ENCODE results near the gene HACD3.
"Not testable (repeated sequence)": the region's sequence is repeated elsewhere in the genome, so short reads cannot be mapped to it uniquely, and the experiment has no call there.

The HACD3 gene

DNA sequence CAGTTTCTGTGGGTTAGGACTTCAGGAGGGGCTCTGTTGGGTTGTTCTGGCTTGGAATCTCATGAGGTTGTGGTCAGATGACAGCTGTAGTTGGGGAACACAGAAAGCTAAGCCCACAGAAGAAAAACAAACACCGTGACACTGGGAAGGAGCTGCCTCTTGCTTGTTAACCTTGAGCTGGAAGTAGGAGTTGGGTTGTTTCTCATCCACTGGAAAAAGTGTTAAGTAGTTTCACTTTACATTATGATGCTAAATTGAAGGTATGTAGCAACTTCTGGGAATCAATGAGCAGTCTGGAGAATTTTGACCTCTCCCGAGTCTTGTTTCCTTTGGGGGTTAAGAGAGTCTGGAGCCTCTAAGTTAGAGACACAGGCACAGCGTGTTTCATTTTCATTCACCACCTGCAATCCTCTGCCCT lies 20.4 kb downstream of the HACD3 start:
- no peak for ATAC-seq

GRCh38 chr15:65551183-65551582 lies 20.9 kb downstream of the HACD3 start:
- no peak for ATAC-seq

DNA sequence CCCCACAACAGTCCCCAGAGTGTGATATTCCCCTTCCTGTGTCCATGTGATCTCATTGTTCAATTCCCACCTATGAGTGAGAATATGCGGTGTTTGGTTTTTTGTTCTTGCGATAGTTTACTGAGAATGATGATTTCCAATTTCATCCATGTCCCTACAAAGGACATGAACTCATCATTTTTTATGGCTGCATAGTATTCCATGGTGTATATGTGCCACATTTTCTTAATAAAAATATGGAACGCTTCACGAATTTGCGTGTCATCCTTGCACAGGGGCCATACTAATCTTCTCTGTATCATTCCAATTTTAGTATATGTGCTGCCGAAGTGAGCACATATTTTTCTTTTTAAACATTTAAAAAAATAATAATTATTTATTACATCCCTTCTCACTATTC lies 22.6 kb downstream of the HACD3 start:
- not testable (repeated sequence) for ATAC-seq

DNA sequence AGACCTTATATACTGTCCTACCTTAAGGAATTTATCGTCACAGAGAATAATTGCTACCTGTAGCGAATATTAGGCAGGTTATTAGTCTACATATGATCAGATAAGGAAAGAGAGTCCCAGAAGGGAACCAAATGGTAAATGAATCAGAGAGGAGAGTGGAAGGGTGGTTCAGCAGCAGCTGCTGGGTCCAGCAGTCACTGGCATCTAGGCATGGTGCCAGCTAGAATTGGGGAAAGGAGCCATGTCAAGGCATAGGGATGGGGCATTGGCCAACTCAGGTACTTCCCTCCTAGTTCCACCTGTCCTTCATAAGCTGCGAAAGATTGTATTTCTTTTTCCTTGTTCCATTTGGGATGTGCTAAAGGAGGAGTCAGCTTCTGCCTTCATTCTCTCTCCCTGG lies 23.4 kb downstream of the HACD3 start:
- no peak for ATAC-seq

GRCh38 chr15:65556622-65557021 lies 26.4 kb downstream of the HACD3 start:
- no peak for ATAC-seq

- ATAC-seq, result no peak
Measured at GRCh38 chr15:65558336-65558735, 28.1 kb downstream of the HACD3 start.

DNA sequence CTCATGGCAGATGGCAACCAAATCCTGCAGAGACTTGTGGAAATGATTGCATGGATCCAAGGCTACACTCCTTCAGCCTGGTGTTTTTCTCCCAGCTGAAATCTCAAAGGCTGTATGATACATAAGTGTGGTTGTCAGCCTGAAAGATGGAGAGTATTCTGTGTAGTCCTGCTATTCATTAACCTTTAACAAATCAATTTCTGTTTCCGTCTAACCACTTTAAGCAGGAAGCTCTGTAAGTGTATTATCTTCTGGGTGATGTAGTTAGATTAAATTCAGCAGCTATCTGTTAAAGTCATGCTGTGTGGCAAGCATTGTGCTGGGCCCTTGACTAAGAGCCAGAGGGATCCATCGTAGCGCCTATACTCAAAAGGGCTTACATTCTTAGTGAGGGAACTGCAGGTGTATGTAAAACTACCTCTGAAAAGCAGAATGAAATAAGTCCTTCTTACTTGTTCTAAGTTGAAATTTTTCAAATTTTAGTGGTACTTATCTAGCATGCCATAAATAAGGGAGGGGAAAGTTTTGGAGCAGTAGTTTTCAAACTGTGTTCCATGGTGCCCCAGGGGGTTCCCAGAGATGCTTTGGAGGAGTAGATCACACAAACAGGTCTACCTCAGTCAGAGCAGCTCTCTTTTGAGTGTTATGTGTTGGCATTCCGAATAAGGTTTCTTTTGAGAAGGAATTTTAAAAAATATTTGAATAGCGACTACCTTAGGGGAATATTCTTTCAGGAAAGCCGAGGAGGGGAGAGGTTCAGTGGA lies 28.9 kb downstream of the HACD3 start:
- ATAC-seq, result no peak

DNA sequence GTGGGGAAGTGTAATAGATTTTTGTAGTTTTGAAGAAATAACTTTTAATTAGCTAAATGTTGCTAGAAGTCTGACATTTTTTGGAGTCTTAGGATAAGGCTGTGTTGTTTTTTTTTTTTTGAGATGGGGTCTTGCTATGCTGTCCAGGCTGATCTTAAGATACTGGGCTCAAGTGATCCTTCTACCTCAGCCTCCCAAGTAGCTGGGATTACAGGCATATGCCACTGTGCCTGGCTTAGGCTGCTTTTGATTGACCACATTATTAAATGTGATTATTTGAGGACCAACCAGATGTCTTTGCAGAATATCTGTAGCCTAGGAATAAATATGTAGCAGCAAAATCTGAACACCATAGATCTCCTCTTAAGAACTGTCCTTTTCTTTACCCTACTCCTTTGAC lies 29.7 kb downstream of the HACD3 start:
- ATAC-seq, result no peak

GRCh38 chr15:65561934-65562333 lies 31.7 kb downstream of the HACD3 start:
- ATAC-seq, result no peak

GRCh38 chr15:65569728-65570127 lies 39.5 kb downstream of the HACD3 start:
- ATAC-seq, result no peak

DNA sequence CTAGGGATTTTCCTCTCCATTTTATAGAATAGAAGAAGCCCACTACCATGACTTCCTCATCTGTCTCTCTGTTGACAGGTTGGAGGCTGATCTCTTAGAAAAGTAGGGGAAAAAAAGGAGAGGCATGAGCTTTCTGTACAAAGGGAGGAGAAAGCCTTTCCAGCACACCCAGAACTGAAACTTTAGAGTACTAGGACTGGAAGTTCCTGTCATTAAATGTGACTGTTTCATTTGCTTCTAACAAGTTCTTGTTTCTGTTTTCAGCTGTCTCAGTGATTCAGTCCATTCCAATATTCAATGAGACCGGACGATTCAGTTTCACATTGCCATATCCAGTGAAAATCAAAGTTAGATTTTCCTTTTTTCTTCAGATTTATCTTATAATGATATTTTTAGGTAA lies 41.7 kb downstream of the HACD3 start:
- no peak for ATAC-seq

GRCh38 chr15:65576664-65577063 lies 46.4 kb downstream of the HACD3 start:
- no peak for ATAC-seq

GRCh38 chr15:65577129-65577996 lies 47.1 kb downstream of the HACD3 start:
- ATAC-seq, result no peak

GRCh38 chr15:65578904-65579728 lies 48.9 kb downstream of the HACD3 start:
- no peak for ATAC-seq

DNA sequence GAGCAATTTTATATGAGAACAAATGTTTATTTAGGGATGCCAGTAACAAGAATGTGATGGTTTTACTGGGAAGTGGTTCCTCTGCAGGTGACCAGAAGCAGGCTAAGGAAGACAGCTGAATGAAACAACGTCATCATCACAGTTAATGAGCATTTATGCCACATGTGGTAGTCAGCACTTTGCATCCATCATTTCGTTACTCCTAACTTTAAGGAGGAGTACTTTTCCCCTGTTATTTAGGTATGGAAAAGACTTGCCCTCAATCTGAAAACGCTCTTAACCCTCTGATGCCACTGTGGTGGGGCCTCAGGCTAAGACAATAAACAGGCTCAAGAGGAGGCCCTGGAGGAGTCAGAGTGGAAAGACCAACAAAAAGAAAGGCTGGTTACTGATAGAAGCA lies 49.5 kb downstream of the HACD3 start:
- no peak for ATAC-seq

GRCh38 chr15:65580287-65580686 lies 50.0 kb downstream of the HACD3 start:
- no peak for ATAC-seq

DNA sequence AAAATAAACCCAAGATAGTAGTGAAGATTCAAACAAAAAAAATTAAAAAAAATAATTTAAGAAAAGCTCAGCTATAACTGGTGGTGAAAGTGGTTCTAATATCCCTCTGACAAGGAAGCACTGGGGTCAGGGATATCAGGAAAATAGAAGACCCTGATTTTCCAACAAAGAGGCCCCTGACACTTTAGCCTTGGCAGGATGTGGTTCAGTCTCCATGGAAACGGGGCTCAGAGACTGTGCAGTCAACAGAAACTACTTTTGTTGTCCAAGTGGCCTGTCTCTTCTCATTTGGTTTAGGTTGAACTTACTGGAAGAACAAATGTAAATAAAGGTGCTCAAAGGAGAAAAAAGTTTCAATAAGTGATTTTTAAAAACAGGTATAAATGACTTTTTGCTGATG lies 53.4 kb downstream of the HACD3 start:
- ATAC-seq, result peak; percentile 51 to 71

- no peak for ATAC-seq
Measured at GRCh38 chr15:65584241-65584640, 54.0 kb downstream of the HACD3 start.

DNA sequence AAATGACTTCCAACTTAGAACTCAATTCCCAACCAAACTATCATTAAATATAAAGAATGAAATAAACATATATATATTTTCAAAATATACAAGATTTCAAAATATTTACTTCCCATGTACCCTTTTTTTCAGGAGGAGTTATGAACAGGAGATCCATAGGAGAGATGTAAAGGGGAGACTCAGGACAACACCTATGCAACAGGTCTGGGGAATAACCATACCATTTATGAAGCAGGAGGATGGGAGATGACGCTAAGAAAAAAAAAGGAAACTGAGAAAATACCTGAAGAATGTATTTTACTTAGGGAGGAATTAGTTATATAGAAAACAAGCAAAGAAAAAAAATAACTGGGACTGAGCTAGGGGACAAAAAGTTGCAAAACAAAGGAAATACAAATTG lies 56.8 kb downstream of the HACD3 start:
- no peak for ATAC-seq

GRCh38 chr15:65595960-65596359 lies 65.7 kb downstream of the HACD3 start:
- no peak for ATAC-seq

DNA sequence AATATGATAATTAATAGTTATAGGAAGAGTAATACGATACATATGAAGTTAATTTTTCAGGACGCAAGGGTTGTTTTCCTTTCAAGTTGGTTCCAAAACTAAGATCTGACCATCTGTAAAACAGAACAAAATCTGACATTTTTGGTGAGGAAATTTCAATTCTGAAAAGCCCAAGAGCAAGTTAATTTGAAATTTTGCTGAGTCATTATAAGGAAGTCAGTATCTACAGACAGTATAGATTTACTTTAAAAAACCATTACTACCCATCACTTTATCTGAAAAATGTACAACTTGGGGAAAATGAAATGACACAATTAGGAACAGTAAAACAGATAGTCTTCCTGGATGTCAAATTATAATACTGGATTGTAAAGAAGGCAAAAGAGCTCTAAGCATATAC lies 68.2 kb downstream of the HACD3 start:
- ATAC-seq, result no peak

DNA sequence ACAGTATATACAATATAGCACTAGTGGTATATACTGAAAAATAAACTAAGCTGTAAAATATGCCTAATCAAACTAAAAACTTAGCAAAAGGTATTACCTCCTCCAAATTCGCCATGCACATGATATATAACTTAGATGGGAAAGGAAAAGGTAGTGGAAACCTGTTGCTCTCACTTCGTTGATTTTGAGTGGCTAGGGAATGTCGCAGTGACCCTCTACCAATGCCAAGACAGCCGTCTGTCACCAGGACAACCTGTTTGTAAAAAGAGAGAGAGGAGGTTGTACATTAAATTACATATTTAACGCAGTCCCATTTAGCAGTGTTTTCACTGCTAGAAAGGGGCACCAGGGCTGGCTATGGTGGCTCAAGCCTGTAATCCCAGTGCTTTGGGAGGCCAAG lies 69.4 kb downstream of the HACD3 start:
- no peak for ATAC-seq

- no peak for ATAC-seq
Measured at GRCh38 chr15:65603134-65603533, 72.9 kb downstream of the HACD3 start.
